ENCODE data around the gene NTM.

DNA sequence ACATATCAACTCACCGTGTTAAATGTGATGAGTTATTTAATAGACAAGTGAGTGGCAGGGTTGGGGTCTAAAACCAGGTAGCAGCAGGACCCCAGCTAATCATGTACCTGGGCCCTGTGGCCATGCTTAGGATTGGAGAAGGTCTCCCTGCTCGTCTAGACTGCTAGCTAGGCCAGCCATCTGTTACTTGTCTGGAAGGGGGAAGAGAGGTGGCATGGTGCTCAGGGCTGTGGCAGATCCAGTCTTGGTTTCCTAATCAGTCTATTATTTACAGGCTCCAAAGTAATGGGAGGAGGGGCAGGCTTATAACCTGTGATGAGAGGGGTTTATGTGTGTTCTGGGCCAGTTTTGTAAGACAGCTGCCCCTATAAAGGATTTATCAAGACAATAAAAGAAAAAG lies 105.9 kb downstream of the NTM start:
- TF ChIP-seq POLR2AphosphoS5 (IDR thresholded peaks at IDR 0.05; ENCODE audit: low read depth, low read length) (no peak), POLR2A (IDR thresholded peaks at IDR 0.05; ENCODE audit: low read depth, low read length) (no peak)

Data from GM12891 (cell line).